K562 (cell line): ENCODE data around the gene OOSP1. TPM values are rescaled to one million over a fixed set of nuclear protein-coding genes. Genes with fewer than 3 reads are reported as not detected.

Experiments used
- CBX5 ChIP-seq: IDR thresholded peaks from 2 replicates; pipeline ENCODE4 v1.6.1; 2014; ENCODE audit warnings: low read depth, borderline replicate concordance
- FOXJ3 ChIP-seq: sonication (generic); formaldehyde crosslinking; IDR thresholded peaks from 2 replicates; pipeline ENCODE4 v1.4.0; 2020; ENCODE audit warnings: mild to moderate bottlenecking, missing genetic modification reagents
- GABPB1 ChIP-seq: sonication (generic); formaldehyde crosslinking; IDR thresholded peaks from 2 replicates; pipeline ENCODE4 v1.8.0; 2022; ENCODE audit warnings: mild to moderate bottlenecking, missing genetic modification reagents
- KLF16 ChIP-seq: IDR thresholded peaks from 2 replicates; pipeline ENCODE4 v1.6.1; 2016; ENCODE audit warnings: antibody characterized with exemption
- SLC30A9 ChIP-seq: fragments of 250-450 bp; sonication (Bioruptor Pico); IDR thresholded peaks from 2 replicates; pipeline ENCODE4 v1.8.0; 2022; ENCODE audit warnings: mild to moderate bottlenecking, moderate library complexity
- SNRNP70 ChIP-seq: fragments of 200-400 bp; formaldehyde crosslinking; optimal IDR thresholded peaks from 2 replicates; pipeline ENCODE3; 2017; ENCODE audit warnings: low read depth, low read length
- SPI1 ChIP-seq: IDR thresholded peaks from 2 replicates; pipeline ENCODE4 v1.6.1; 2011; ENCODE audit warnings: low read depth, low read length, control low read depth, borderline replicate concordance
- SREBF1 ChIP-seq: fragments of 150-350 bp; IDR thresholded peaks from 2 replicates; pipeline ENCODE4 v1.6.1; 2014; ENCODE audit warnings: antibody characterized with exemption, low read depth, low read length, borderline replicate concordance
- polyA plus RNA-seq, 8 experiments: library from polyadenylated mRNA; depleted of rRNA in 4 of 8; stranded (reverse) in 5 of 8; unstranded in 3 of 8; fragments of >200 nt; fragmentation: Nextera tagmentation in 2 of 8; fragmentation: Illumina TruSeq in 1 of 8; extraction: Ambion mirVana in 2 of 8; extraction: Trizol in 1 of 8; gene quantifications; 2 replicates each; pipeline versions ENCODE4 v1.2.1 to v1.2.3, GENCODE V29; 2011 to 2014; ENCODE audit warnings: inconsistent platforms in 1 of 8, missing spikeins in 1 of 8
- total RNA-seq, 7 experiments: library from RNA; depleted of rRNA in 6 of 7; stranded (reverse); fragments of >200 nt in 6 of 7; fragmentation: Illumina TruSeq in 2 of 7; extraction: Trizol in 2 of 7; gene quantifications; 2 replicates each; pipeline versions ENCODE4 v1.2.1 to v1.2.3, GENCODE V29; 2011 to 2021; ENCODE audit warnings: low replicate concordance in 1 of 7
- TF ChIP-seq, protein P1 (sequence below): fragments of 250-450 bp; sonication (Bioruptor Pico); IDR thresholded peaks from 2 replicates; pipeline ENCODE4 v1.5.0; 2020; ENCODE audit warnings: mild to moderate bottlenecking
- TF ChIP-seq, protein P2 (sequence below): sonication (generic); formaldehyde crosslinking; IDR thresholded peaks from 2 replicates; pipeline ENCODE4 v1.8.0; 2022; ENCODE audit warnings: missing genetic modification reagents, mild to moderate bottlenecking, borderline replicate concordance
- TF ChIP-seq, protein P3 (sequence below), 2 experiments: fragments of 200-800 bp in 1 of 2; sonication (Bioruptor generic) in 1 of 2; sonication (generic) in 1 of 2; formaldehyde crosslinking in 1 of 2; IDR thresholded peaks in 1 of 2; conservative IDR thresholded peaks in 1 of 2; 2 replicates each; pipeline versions ENCODE4 v1.5.0 to v1.6.1; 2016 to 2020; ENCODE audit warnings: missing compliant biosample characterization in 1 of 2, missing genetic modification characterization in 1 of 2, missing genetic modification reagents in 1 of 2
- TF ChIP-seq, protein P4 (sequence below): sonication (generic); formaldehyde crosslinking; IDR thresholded peaks from 2 replicates; pipeline ENCODE4 v1.8.0; 2022; ENCODE audit warnings: mild to moderate bottlenecking, missing genetic modification reagents
- TF ChIP-seq, protein P5 (sequence below): sonication (generic); IDR thresholded peaks from 2 replicates; pipeline ENCODE4 v1.6.1; 2016

Gene OOSP1
- total and polyA plus RNA-seq, 9 of the 15 experiments (the other 6 are each of a cell fraction or from before 2014, with no cell fraction given): 0.14 to 3.0 (median 0.61) TPM

DNA sequence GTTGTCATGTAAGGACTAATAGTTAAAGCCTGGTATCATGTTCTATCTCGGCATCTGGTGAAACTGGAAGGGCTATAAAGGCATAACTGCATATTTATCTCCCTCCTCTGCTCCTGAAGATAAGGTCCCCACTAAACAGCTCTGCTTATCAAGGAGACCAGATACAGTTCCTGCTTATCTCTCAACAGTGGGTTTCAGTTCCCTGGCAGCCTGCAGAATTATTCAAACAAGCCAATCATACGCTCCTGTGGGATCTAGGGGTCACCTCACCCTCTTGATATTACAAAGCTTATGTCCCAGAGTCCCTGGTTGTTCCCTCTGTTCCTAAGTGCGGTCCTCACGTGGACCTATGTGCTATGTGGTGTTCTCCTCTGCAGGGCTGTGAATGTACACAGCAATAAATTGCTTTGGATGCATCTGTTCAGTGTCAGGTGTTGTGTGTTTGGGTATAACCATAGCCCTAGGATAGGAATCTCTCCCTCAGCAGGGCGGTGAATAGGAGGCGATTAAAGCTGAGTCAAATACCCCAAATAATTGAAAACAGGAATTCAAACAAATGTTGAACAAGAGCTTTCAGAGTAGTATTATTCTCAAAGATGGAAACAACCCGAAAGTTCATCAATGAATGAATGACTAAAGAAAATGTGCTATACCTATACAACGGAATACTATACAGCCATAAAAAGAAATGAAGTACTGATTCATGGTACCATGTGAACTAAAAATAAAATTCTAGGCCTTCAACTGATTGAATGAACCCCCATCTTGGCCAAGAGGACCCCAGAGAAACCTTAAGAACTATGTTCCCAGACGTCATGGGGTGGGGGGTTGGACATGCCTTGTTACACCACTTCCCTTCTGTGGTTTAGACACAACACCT, 22.5 kb downstream of the OOSP1 start (continued):
- TF ChIP-seq, protein P1, sequence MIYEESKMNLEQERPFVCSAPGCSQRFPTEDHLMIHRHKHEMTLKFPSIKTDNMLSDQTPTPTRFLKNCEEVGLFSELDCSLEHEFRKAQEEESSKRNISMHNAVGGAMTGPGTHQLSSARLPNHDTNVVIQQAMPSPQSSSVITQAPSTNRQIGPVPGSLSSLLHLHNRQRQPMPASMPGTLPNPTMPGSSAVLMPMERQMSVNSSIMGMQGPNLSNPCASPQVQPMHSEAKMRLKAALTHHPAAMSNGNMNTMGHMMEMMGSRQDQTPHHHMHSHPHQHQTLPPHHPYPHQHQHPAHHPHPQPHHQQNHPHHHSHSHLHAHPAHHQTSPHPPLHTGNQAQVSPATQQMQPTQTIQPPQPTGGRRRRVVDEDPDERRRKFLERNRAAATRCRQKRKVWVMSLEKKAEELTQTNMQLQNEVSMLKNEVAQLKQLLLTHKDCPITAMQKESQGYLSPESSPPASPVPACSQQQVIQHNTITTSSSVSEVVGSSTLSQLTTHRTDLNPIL (CRISPR knock-in tag): 0 out of 2 replicates have a peak, but pooled peaks have one; percentile 63
- TF ChIP-seq, protein P2, sequence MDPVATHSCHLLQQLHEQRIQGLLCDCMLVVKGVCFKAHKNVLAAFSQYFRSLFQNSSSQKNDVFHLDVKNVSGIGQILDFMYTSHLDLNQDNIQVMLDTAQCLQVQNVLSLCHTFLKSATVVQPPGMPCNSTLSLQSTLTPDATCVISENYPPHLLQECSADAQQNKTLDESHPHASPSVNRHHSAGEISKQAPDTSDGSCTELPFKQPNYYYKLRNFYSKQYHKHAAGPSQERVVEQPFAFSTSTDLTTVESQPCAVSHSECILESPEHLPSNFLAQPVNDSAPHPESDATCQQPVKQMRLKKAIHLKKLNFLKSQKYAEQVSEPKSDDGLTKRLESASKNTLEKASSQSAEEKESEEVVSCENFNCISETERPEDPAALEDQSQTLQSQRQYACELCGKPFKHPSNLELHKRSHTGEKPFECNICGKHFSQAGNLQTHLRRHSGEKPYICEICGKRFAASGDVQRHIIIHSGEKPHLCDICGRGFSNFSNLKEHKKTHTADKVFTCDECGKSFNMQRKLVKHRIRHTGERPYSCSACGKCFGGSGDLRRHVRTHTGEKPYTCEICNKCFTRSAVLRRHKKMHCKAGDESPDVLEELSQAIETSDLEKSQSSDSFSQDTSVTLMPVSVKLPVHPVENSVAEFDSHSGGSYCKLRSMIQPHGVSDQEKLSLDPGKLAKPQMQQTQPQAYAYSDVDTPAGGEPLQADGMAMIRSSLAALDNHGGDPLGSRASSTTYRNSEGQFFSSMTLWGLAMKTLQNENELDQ (CRISPR knock-in tag): no peak
- TF ChIP-seq FOXJ3 (no peak), SNRNP70 (no peak), SPI1 (peak; percentile 26; the same call in 1 of the 2 replicates), SREBF1 (0 out of 2 replicates have a peak, but pooled peaks have one; percentile 8), GABPB1 (peak; percentile 25; the same call in 1 of the 2 replicates), KLF16 (peak; percentile 99), CBX5 (0 out of 2 replicates have a peak, but pooled peaks have one; percentile 22), SLC30A9 (no peak)
- TF ChIP-seq, protein P3, sequence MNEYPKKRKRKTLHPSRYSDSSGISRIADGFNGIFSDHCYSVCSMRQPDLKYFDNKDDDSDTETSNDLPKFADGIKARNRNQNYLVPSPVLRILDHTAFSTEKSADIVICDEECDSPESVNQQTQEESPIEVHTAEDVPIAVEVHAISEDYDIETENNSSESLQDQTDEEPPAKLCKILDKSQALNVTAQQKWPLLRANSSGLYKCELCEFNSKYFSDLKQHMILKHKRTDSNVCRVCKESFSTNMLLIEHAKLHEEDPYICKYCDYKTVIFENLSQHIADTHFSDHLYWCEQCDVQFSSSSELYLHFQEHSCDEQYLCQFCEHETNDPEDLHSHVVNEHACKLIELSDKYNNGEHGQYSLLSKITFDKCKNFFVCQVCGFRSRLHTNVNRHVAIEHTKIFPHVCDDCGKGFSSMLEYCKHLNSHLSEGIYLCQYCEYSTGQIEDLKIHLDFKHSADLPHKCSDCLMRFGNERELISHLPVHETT (CRISPR knock-in tag; conservative IDR thresholded peaks at IDR 0.05 in 1 of 2, IDR thresholded peaks at IDR 0.05 in 1 of 2): peak in 1 of 2 experiments; percentile 93; a peak in 2 of 4 replicates
- TF ChIP-seq, protein P4, sequence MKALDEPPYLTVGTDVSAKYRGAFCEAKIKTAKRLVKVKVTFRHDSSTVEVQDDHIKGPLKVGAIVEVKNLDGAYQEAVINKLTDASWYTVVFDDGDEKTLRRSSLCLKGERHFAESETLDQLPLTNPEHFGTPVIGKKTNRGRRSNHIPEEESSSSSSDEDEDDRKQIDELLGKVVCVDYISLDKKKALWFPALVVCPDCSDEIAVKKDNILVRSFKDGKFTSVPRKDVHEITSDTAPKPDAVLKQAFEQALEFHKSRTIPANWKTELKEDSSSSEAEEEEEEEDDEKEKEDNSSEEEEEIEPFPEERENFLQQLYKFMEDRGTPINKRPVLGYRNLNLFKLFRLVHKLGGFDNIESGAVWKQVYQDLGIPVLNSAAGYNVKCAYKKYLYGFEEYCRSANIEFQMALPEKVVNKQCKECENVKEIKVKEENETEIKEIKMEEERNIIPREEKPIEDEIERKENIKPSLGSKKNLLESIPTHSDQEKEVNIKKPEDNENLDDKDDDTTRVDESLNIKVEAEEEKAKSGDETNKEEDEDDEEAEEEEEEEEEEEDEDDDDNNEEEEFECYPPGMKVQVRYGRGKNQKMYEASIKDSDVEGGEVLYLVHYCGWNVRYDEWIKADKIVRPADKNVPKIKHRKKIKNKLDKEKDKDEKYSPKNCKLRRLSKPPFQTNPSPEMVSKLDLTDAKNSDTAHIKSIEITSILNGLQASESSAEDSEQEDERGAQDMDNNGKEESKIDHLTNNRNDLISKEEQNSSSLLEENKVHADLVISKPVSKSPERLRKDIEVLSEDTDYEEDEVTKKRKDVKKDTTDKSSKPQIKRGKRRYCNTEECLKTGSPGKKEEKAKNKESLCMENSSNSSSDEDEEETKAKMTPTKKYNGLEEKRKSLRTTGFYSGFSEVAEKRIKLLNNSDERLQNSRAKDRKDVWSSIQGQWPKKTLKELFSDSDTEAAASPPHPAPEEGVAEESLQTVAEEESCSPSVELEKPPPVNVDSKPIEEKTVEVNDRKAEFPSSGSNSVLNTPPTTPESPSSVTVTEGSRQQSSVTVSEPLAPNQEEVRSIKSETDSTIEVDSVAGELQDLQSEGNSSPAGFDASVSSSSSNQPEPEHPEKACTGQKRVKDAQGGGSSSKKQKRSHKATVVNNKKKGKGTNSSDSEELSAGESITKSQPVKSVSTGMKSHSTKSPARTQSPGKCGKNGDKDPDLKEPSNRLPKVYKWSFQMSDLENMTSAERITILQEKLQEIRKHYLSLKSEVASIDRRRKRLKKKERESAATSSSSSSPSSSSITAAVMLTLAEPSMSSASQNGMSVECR (CRISPR knock-in tag): no peak
- TF ChIP-seq, protein P5, sequence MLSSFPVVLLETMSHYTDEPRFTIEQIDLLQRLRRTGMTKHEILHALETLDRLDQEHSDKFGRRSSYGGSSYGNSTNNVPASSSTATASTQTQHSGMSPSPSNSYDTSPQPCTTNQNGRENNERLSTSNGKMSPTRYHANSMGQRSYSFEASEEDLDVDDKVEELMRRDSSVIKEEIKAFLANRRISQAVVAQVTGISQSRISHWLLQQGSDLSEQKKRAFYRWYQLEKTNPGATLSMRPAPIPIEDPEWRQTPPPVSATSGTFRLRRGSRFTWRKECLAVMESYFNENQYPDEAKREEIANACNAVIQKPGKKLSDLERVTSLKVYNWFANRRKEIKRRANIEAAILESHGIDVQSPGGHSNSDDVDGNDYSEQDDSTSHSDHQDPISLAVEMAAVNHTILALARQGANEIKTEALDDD: peak; percentile 94
